ENCODE data around the gene ANKS4B. TPM values are rescaled to one million over a fixed set of nuclear protein-coding genes. Genes with fewer than 3 reads are reported as not detected.

The ANKS4B gene
- total RNA-seq, 4 donors from 2014 or later: not detected

DNA sequence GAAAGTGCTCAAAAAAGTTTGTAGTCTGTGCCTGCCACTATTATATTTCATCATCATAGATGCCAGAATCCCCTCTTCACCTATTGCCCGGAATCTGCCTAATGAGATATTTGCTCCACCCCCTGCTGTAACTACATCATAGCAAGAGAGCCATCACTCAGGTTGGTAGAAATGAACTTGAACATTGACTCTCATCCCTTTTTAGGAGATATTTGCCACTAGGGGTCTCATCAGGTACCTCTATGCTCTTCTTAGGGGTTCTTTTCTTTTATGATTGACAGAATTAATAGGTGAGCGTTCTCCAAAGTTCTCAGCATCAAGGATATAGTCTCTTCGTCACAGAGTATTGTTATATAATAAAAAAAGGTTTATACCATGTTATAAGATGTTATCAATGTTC, 20.0 kb downstream of the ANKS4B start:
- 88% methylated on average over 3 of the region's 3 CpGs for WGBS
- DNase-seq (ENCODE audit: extremely low spot score): no peak

DNA sequence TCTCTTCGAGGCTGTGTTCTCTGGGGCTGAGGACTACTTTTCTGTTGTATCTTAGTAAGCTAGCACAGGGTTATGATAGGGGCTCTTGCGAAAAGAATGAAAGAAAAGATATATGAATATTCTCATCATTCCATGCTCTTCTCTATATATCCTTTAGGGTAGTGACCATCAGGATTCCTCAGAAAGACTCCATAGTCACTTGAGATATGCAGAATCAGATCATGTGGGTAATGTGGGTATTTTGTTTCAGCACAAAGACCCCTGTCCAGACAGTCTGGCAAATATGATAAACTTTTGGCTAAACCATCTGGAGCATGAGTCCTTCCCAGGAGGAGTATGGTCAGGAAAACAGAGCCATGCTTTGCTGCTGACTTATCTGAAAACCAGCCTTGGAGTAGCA, 23.1 kb downstream of the ANKS4B start:
- Histone ChIP-seq H3K9me3 (no peaks in the 10 kb centered on the region), H3K27ac (replicated peaks in 1 of 4) (no peak overlapping the region), H3K27me3 (peaks cover 0 to 12% (median 0%) of the 10 kb centered on the region in 4 donors), H3K4me1 (peaks cover 0 to 2% (median 0%) of the 10 kb centered on the region in 4 donors), H3K36me3 (peaks cover 0 to 14% (median 0%) of the 10 kb centered on the region in 4 donors), H3K4me3 (no peak overlapping the region)
- TF ChIP-seq POLR2AphosphoS5 (IDR thresholded peaks at IDR 0.05) (no peak), POLR2A (IDR thresholded peaks at IDR 0.05; ENCODE audit: low read depth) (no peak), EP300 (IDR thresholded peaks at IDR 0.05) (no peak)
- TF ChIP-seq, protein P1, sequence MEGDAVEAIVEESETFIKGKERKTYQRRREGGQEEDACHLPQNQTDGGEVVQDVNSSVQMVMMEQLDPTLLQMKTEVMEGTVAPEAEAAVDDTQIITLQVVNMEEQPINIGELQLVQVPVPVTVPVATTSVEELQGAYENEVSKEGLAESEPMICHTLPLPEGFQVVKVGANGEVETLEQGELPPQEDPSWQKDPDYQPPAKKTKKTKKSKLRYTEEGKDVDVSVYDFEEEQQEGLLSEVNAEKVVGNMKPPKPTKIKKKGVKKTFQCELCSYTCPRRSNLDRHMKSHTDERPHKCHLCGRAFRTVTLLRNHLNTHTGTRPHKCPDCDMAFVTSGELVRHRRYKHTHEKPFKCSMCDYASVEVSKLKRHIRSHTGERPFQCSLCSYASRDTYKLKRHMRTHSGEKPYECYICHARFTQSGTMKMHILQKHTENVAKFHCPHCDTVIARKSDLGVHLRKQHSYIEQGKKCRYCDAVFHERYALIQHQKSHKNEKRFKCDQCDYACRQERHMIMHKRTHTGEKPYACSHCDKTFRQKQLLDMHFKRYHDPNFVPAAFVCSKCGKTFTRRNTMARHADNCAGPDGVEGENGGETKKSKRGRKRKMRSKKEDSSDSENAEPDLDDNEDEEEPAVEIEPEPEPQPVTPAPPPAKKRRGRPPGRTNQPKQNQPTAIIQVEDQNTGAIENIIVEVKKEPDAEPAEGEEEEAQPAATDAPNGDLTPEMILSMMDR (IDR thresholded peaks at IDR 0.05): no peak
- intact Hi-C loops (cut with DNase I): no loop called here
- DNase-seq (ENCODE audit: extremely low spot score): no peak
- 90% methylated on average over 2 of the region's 2 CpGs for WGBS

More for the DNA sequence above, 20.0 kb downstream of the ANKS4B start:
- intact Hi-C loops (cut with DNase I): no loop called here
- H3K9me3 ChIP-seq: no peaks in the 10 kb centered on the region
- peaks cover 0 to 23% (median 0%) of the 10 kb centered on the region in 4 donors for H3K27me3 ChIP-seq
- H3K36me3 ChIP-seq: peaks cover 0 to 6% (median 0%) of the 10 kb centered on the region in 4 donors
- no peak overlapping the region for H3K27ac ChIP-seq (replicated peaks in 1 of 4)
- H3K4me3 ChIP-seq: no peak overlapping the region
- TF ChIP-seq POLR2A (IDR thresholded peaks at IDR 0.05; ENCODE audit: low read depth) (no peak), EP300 (IDR thresholded peaks at IDR 0.05) (no peak), POLR2AphosphoS5 (IDR thresholded peaks at IDR 0.05) (no peak)
- TF ChIP-seq, protein P1 (IDR thresholded peaks at IDR 0.05): no peak
- H3K4me1 ChIP-seq: no peaks in the 10 kb centered on the region

DNA sequence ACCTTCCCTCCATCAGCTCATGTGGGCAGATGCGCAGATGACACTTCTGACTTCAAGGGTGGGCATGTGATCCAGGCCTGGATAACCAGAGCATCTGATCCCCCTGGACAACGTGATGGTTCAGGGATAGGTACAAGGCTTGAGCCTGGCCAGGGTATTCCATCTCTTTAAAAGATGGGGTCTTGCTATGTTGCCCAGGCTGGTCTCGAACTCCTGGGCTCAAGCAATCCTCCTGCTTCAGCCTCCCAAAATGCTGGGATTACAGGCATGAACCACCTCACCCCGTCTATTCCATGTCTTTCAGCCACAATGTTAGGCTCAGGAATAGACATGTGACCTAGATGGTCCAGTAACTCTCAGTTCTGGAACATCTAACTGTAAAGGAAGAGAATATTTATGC, 23.8 kb downstream of the ANKS4B start:
- H3K9me3 ChIP-seq: no peaks in the 10 kb centered on the region
- TF ChIP-seq POLR2A (IDR thresholded peaks at IDR 0.05; ENCODE audit: low read depth) (no peak), POLR2AphosphoS5 (IDR thresholded peaks at IDR 0.05) (no peak), EP300 (IDR thresholded peaks at IDR 0.05) (no peak)
- TF ChIP-seq, protein P1 (IDR thresholded peaks at IDR 0.05): no peak
- peaks cover 0 to 6% (median 0%) of the 10 kb centered on the region in 4 donors for H3K27me3 ChIP-seq
- H3K36me3 ChIP-seq: peaks cover 0 to 14% (median 0%) of the 10 kb centered on the region in 4 donors
- no peak for DNase-seq (ENCODE audit: extremely low spot score)
- H3K4me3 ChIP-seq: no peak overlapping the region
- WGBS: 95% methylated on average over 4 of the region's 4 CpGs
- peaks cover 0 to 5% (median 0%) of the 10 kb centered on the region in 4 donors for H3K4me1 ChIP-seq
- H3K27ac ChIP-seq (replicated peaks in 1 of 4): no peak overlapping the region
- intact Hi-C loops (cut with DNase I): no loop called here

DNA sequence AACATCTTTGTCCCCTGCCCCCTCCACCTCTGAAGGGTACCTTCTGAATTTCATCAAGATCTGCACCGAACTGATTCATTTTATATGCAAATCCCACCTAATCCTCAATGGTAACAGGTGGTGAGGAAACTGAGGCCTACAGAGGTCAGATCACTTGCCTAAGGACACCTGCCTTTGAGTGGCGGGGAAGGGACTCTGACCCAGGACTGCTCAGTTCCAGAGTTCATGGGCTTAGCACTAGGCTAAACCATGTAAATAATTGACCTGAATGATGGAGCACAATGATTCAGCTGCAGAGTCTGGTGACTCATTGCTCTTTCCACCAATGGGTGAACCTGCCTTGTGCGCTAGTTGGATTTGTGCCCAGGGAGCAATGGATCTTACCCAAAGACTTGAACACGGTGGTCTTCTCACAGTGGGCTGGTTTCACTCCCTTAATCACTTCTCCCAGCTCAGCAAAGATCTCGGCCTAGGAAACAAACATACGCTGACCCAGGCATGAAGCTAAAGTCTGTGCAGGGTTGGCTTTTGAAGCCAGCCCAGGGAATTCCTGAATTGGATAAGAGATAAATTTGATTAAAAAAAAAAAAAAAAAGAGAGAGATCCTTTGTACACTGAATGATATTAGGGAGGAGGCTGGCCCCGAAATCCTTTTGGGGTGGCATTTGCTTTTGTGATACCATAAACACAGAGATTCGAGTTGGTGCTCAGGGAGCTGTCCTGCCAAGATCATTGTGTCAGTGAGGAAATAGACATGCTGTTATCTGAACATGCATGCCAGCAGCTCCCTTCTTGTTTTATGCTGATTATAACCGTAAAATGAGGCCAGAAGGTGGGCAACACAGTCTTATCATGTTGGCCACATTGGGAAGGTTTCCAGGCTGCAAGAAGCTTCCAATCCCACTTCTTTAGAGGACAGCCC, 27.6 kb downstream of the ANKS4B start:
- TF ChIP-seq POLR2A (IDR thresholded peaks at IDR 0.05; ENCODE audit: low read depth) (no peak), POLR2AphosphoS5 (IDR thresholded peaks at IDR 0.05) (no peak), EP300 (IDR thresholded peaks at IDR 0.05) (no peak)
- TF ChIP-seq, protein P1 (IDR thresholded peaks at IDR 0.05): no peak
- DNase-seq (ENCODE audit: extremely low spot score): no peak
- no peaks in the 10 kb centered on the region for H3K9me3 ChIP-seq
- H3K36me3 ChIP-seq: peaks cover 0 to 14% (median 0%) of the 10 kb centered on the region in 4 donors
- H3K27ac ChIP-seq (replicated peaks in 1 of 4): no peak overlapping the region
- peaks cover 0 to 25% (median 1%) of the 10 kb centered on the region in 4 donors for H3K4me1 ChIP-seq
- no peak overlapping the region for H3K4me3 ChIP-seq
- WGBS: 92% methylated on average over 9 of the region's 9 CpGs
- H3K27me3 ChIP-seq: peaks cover 0 to 6% (median 0%) of the 10 kb centered on the region in 4 donors
- intact Hi-C loops (cut with DNase I): no loop called here
